ENCODE measurements around the gene CHRNA3.

- TF ChIP-seq POLR2A (IDR thresholded peaks at IDR 0.05), result no peak
- TF ChIP-seq, protein P1, sequence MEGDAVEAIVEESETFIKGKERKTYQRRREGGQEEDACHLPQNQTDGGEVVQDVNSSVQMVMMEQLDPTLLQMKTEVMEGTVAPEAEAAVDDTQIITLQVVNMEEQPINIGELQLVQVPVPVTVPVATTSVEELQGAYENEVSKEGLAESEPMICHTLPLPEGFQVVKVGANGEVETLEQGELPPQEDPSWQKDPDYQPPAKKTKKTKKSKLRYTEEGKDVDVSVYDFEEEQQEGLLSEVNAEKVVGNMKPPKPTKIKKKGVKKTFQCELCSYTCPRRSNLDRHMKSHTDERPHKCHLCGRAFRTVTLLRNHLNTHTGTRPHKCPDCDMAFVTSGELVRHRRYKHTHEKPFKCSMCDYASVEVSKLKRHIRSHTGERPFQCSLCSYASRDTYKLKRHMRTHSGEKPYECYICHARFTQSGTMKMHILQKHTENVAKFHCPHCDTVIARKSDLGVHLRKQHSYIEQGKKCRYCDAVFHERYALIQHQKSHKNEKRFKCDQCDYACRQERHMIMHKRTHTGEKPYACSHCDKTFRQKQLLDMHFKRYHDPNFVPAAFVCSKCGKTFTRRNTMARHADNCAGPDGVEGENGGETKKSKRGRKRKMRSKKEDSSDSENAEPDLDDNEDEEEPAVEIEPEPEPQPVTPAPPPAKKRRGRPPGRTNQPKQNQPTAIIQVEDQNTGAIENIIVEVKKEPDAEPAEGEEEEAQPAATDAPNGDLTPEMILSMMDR (IDR thresholded peaks at IDR 0.05), result no peak
These were observed 2.7 kb downstream of the CHRNA3 start for GRCh38 chr15:78618064-78618463.
